Mesothelial cell of epicardium (in vitro differentiated cells): ENCODE data around the gene SERPINB5. TPM values are rescaled to one million over a fixed set of nuclear protein-coding genes. Genes with fewer than 3 reads are reported as not detected.

Experiments used
- DNase-seq, 2 experiments: peaks; one replicate each; pipeline ENCODE4 v3.0.0; 2021; ENCODE audit warnings: low spot score in 2 of 2; ENCODE audit not compliant: unreplicated experiment in 2 of 2
- H3K27ac Mint-ChIP-seq: 2 replicates; pipeline ENCODE4 v1.8.0; 2021; ENCODE audit warnings: mixed read lengths
- H3K27me3 Mint-ChIP-seq: 2 replicates; pipeline ENCODE4 v1.8.0; 2021; ENCODE audit warnings: low read depth, mixed read lengths
- H3K36me3 Mint-ChIP-seq: 2 replicates; pipeline ENCODE4 v1.8.0; 2021; ENCODE audit warnings: mixed read lengths
- H3K4me1 Mint-ChIP-seq: 2 replicates; pipeline ENCODE4 v1.8.0; 2021; ENCODE audit warnings: mixed read lengths
- H3K4me3 Mint-ChIP-seq: 2 replicates; pipeline ENCODE4 v1.8.0; 2021; ENCODE audit warnings: mild to moderate bottlenecking, moderate library complexity, mixed read lengths
- H3K9me3 Mint-ChIP-seq: 2 replicates; pipeline ENCODE4 v1.8.0; 2021; ENCODE audit warnings: mixed read lengths
- CTCF ChIP-seq: fragments of 200-600 bp; sonication (generic); IDR thresholded peaks from one replicate; pipeline ENCODE4 v1.5.0; 2021; ENCODE audit warnings: antibody characterized with exemption; ENCODE audit not compliant: unreplicated experiment
- total RNA-seq: library from RNA; stranded (reverse); gene quantifications from 3 replicates; pipeline ENCODE4 v1.2.1, GENCODE V29; 2021

The SERPINB5 gene
- total RNA-seq, 1 donor from 2014 or later: 0.13 TPM

- Mint-ChIP-seq H3K27me3 (peaks cover 30% of the 10 kb centered on the region), H3K9me3 (no peaks in the 10 kb centered on the region), H3K4me3 (no peak overlapping the region), H3K36me3 (no peaks in the 10 kb centered on the region), H3K27ac (no peak overlapping the region), H3K4me1 (peaks cover 9% of the 10 kb centered on the region)
- DNase-seq: no peak
- TF ChIP-seq CTCF: no peak
These were observed 29.5 kb downstream of the SERPINB5 start for GRCh38 chr18:63506336-63506646.

- Mint-ChIP-seq H3K36me3 (no peaks in the 10 kb centered on the region), H3K27ac (no peak overlapping the region), H3K4me3 (no peak overlapping the region)
These were observed 31.8 kb downstream of the SERPINB5 start for GRCh38 chr18:63508596-63508995.

GRCh38 chr18:63511285-63511684, 34.5 kb downstream of the SERPINB5 start:
- Mint-ChIP-seq H3K36me3 (no peaks in the 10 kb centered on the region), H3K27ac (no peak overlapping the region), H3K4me1 (peaks cover 19% of the 10 kb centered on the region), H3K4me3 (no peak overlapping the region), H3K27me3 (peaks cover 26% of the 10 kb centered on the region), H3K9me3 (no peaks in the 10 kb centered on the region)
- TF ChIP-seq CTCF: peak; percentile 60
- no peak for DNase-seq

More at GRCh38 chr18:63508596-63508995, 31.8 kb downstream of the SERPINB5 start:
- H3K4me1 Mint-ChIP-seq: peaks cover 11% of the 10 kb centered on the region
- TF ChIP-seq CTCF: no peak
- no peak for DNase-seq
- no peaks in the 10 kb centered on the region for H3K9me3 Mint-ChIP-seq
- H3K27me3 Mint-ChIP-seq: peaks cover 41% of the 10 kb centered on the region

GRCh38 chr18:63514326-63514725, 37.6 kb downstream of the SERPINB5 start:
- Mint-ChIP-seq H3K9me3 (no peaks in the 10 kb centered on the region), H3K27ac (no peak overlapping the region), H3K4me3 (no peak overlapping the region), H3K36me3 (no peaks in the 10 kb centered on the region), H3K4me1 (peaks cover 14% of the 10 kb centered on the region), H3K27me3 (peaks cover 27% of the 10 kb centered on the region)
- DNase-seq: no peak
- TF ChIP-seq CTCF: no peak

GRCh38 chr18:63514888-63515678, 38.3 kb downstream of the SERPINB5 start:
- Mint-ChIP-seq H3K9me3 (no peaks in the 10 kb centered on the region), H3K27ac (no peak overlapping the region), H3K36me3 (no peaks in the 10 kb centered on the region), H3K4me1 (peaks cover 14% of the 10 kb centered on the region), H3K4me3 (no peak overlapping the region), H3K27me3 (peaks cover 24% of the 10 kb centered on the region)
- DNase-seq: no peak
- TF ChIP-seq CTCF: peak; percentile 69

- Mint-ChIP-seq H3K36me3 (no peaks in the 10 kb centered on the region), H3K27me3 (peaks cover 24% of the 10 kb centered on the region), H3K4me1 (peaks cover 14% of the 10 kb centered on the region), H3K4me3 (no peak overlapping the region), H3K9me3 (no peaks in the 10 kb centered on the region), H3K27ac (no peak overlapping the region)
- TF ChIP-seq CTCF: no peak
- no peak for DNase-seq
These were observed 39.0 kb downstream of the SERPINB5 start for GRCh38 chr18:63515801-63516200.
